Activated CD8-positive, alpha-beta T cell treated with anti-CD3 and anti-CD28 coated beads for 36 hours (primary cell): ENCODE measurements around the gene ZNF469. TPM values are rescaled to one million over a fixed set of nuclear protein-coding genes. Genes with fewer than 3 reads are reported as not detected.

Source experiments
- ATAC-seq: fragments of 200-7000 bp; cut with Tn5 transposase; one replicate; pipeline ENCODE4 v1.10.0; 2021; ENCODE audit warnings: mild to moderate bottlenecking, moderate library complexity
- CTCF ChIA-PET: fragments of 350-600 bp; sonication (Branson Sonifier 250); formaldehyde crosslinking; loops from one replicate; lab custom pipeline; 2021; ENCODE audit warnings: antibody characterized with exemption; lab: Charles Lee
- POLR2A ChIA-PET: fragments of 350-600 bp; sonication (Branson Sonifier 250); formaldehyde crosslinking; loops from one replicate; lab custom pipeline; 2021; ENCODE audit warnings: antibody characterized with exemption; lab: Charles Lee
- DNase-seq: peaks from one replicate; pipeline ENCODE4 v3.0.0-alpha.2; 2020
- H3K27ac Mint-ChIP-seq: one replicate; pipeline ENCODE4 v1.8.0; 2021; ENCODE audit warnings: mild to moderate bottlenecking, mixed read lengths
- H3K27me3 Mint-ChIP-seq: one replicate; pipeline ENCODE4 v1.8.0; 2021; ENCODE audit warnings: mixed read lengths
- H3K36me3 Mint-ChIP-seq: one replicate; pipeline ENCODE4 v1.8.0; 2021; ENCODE audit warnings: low read depth, mixed read lengths
- H3K4me1 Mint-ChIP-seq: one replicate; pipeline ENCODE4 v1.8.0; 2021; ENCODE audit warnings: low read depth, mixed read lengths
- H3K4me3 Mint-ChIP-seq: one replicate; pipeline ENCODE4 v1.8.0; 2021; ENCODE audit warnings: mild to moderate bottlenecking, moderate library complexity, mixed read lengths
- H3K9me3 Mint-ChIP-seq: one replicate; pipeline ENCODE4 v1.8.0; 2021; ENCODE audit warnings: mixed read lengths
- intact Hi-C: fragments of 100-400 bp; cut with micrococcal nuclease; formaldehyde crosslinking; loops from one replicate; pipeline ENCODE4 v1.10.0; 2022
- total RNA-seq, 2 experiments: library from RNA; stranded (reverse); gene quantifications; one replicate each; pipeline ENCODE4 v1.2.3, GENCODE V29; 2021
- TF ChIP-seq, protein P1 (sequence below): fragments of 200-600 bp; IDR thresholded peaks from one replicate; pipeline ENCODE4 v1.8.0; 2022; ENCODE audit warnings: antibody characterized with exemption, mild to moderate bottlenecking

The ZNF469 gene
- total RNA-seq, 2 experiments from 2014 or later, result 0.45 to 0.56 TPM

DNA sequence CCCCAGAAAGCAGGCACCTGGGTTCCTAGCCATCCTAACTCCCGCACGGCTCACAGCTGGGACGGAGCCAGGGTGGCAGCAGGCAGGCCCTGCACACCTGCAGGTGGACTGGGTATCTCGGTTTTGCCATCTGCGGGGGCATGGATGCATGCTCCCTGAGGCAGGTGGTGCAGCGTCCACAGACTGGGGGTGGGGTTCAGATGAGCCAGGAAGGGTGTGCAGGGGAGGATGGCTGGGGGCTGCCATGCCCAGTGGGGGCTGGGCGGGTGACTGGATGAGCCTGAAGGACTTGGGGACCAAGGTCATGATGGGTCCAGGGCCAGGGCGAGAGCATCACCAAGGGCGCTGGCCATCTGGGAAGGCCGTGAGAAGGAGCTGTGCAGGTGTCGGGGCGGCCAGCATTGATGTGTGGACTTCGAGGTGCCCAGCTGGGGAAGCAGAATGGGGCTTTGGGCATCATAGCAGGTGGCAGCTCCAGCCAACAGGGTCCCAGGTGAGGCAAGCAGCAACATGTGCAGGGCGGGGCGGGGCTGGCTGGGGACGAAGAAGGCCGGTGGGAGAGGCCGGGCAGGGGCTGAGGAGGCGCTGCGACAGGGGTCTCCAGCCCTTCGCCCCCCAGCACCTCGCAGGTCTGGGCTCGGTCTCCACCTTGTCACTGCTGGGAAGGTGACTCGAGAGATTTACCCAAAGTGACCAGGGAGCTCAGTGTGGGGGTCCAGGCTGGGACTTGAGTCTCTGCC lies 41.0 kb upstream of the ZNF469 start:
- intact Hi-C loops, result no loop called here
- ChIA-PET CTCF (no interaction called here), POLR2A (no interaction called here)
- Mint-ChIP-seq H3K4me1 (no peaks in the 10 kb centered on the region), H3K4me3 (no peak overlapping the region), H3K9me3 (no peaks in the 10 kb centered on the region), H3K27me3 (peaks cover 1% of the 10 kb centered on the region), H3K36me3 (no peaks in the 10 kb centered on the region), H3K27ac (no peak overlapping the region)
- TF ChIP-seq, protein P1, sequence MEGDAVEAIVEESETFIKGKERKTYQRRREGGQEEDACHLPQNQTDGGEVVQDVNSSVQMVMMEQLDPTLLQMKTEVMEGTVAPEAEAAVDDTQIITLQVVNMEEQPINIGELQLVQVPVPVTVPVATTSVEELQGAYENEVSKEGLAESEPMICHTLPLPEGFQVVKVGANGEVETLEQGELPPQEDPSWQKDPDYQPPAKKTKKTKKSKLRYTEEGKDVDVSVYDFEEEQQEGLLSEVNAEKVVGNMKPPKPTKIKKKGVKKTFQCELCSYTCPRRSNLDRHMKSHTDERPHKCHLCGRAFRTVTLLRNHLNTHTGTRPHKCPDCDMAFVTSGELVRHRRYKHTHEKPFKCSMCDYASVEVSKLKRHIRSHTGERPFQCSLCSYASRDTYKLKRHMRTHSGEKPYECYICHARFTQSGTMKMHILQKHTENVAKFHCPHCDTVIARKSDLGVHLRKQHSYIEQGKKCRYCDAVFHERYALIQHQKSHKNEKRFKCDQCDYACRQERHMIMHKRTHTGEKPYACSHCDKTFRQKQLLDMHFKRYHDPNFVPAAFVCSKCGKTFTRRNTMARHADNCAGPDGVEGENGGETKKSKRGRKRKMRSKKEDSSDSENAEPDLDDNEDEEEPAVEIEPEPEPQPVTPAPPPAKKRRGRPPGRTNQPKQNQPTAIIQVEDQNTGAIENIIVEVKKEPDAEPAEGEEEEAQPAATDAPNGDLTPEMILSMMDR, result no peak
- DNase-seq (no peak), ATAC-seq (no peak)

DNA sequence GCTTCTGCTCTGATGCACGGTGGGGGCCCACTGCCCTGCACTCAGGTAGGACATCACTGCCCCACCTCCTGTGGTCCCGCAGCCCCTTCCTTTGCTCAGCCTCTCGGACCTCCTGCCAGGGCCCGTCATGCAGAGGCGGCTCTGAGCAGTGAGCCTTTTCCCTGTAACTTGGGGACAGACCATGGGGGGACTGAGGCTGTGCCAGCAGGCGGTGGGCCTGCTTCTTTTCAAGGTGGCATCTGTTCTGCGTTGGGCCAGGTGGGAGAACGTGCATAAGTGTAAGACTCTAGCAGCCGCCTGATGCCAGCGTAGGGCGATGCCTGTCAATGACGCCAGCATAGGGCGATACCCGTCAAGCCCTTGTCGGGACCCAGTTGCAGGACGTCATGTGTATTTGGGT lies 40.3 kb upstream of the ZNF469 start:
- Mint-ChIP-seq H3K4me1 (no peaks in the 10 kb centered on the region), H3K27me3 (peaks cover 1% of the 10 kb centered on the region), H3K9me3 (no peaks in the 10 kb centered on the region), H3K4me3 (no peak overlapping the region), H3K27ac (no peak overlapping the region), H3K36me3 (no peaks in the 10 kb centered on the region)
- TF ChIP-seq, protein P1, result no peak
- ATAC-seq, result no peak
- CTCF ChIA-PET, result no interaction called here
- DNase-seq, result no peak
- intact Hi-C loops, result no loop called here
- POLR2A ChIA-PET, result no interaction called here

DNA sequence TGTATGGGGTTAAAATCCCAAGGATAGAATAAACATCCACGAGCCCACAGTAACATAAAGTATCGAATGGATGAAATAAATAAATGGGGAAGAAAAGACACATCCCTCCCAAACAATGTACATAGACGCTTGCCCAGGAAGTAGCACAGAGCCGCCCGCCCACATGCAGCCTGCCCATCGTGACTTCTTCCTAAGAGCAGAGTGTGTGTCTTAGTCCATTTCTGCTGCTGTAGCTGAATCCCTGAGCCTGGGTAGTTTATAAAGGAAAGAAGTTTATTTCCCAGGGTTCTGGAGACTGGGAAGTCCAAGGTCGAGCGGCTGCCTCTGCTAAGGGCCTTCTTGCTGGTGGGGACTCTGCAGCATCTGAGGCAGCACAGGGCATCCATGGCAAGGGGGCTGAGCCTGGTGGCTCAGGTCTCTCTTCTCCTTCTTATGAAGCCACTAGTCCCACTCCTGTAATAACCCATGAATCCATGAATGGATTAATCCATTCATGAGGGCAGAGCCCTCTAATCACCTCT lies 39.4 kb upstream of the ZNF469 start:
- ChIA-PET POLR2A (no interaction called here), CTCF (no interaction called here)
- ATAC-seq (no peak), DNase-seq (no peak)
- H3K27me3 Mint-ChIP-seq, result no peaks in the 10 kb centered on the region
- intact Hi-C loops, result no loop called here
- TF ChIP-seq, protein P1, result no peak
- no peaks in the 10 kb centered on the region for H3K36me3 Mint-ChIP-seq
- no peak overlapping the region for H3K4me3 Mint-ChIP-seq
- peaks cover 3% of the 10 kb centered on the region for H3K4me1 Mint-ChIP-seq
- H3K27ac Mint-ChIP-seq, result no peak overlapping the region
- H3K9me3 Mint-ChIP-seq, result no peaks in the 10 kb centered on the region

DNA sequence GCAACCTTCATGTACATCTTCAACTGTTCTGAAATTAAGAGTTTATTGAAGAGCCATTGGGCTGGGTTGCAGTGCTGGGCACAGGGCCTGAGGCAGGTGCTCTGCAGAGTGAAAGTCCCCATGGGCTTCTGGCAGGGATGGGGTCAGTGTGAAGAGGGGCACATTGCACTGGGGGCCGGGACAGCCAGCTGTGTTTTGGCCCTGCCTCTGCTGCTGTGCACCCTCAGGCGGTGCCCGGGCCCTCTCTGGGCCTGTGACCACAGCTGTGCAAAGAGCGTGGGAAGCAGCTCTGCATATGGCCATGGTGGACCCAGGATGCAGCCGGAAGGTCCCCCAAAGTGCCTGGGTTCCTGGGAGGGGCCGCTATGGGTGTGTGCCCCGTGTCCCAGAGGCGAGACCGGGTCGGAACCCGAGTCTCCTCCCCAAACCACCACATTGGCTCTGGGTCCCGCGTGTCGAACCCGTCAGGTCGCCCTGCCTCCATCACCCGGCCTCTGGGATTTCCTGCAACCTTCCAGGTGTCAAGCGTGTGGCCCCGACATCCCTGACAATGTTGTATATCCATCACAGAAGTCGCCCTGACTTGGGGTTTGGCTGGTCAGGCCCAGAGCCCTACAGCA lies 38.2 kb upstream of the ZNF469 start:
- no peaks in the 10 kb centered on the region for H3K36me3 Mint-ChIP-seq
- TF ChIP-seq, protein P1, result no peak
- no peaks in the 10 kb centered on the region for H3K27me3 Mint-ChIP-seq
- ChIA-PET CTCF (no interaction called here), POLR2A (no interaction called here)
- DNase-seq, result no peak
- ATAC-seq, result no peak
- H3K9me3 Mint-ChIP-seq, result no peaks in the 10 kb centered on the region
- intact Hi-C loops, result no loop called here
- peaks cover 3% of the 10 kb centered on the region for H3K4me1 Mint-ChIP-seq
- H3K4me3 Mint-ChIP-seq, result no peak overlapping the region
- H3K27ac Mint-ChIP-seq, result no peak overlapping the region

DNA sequence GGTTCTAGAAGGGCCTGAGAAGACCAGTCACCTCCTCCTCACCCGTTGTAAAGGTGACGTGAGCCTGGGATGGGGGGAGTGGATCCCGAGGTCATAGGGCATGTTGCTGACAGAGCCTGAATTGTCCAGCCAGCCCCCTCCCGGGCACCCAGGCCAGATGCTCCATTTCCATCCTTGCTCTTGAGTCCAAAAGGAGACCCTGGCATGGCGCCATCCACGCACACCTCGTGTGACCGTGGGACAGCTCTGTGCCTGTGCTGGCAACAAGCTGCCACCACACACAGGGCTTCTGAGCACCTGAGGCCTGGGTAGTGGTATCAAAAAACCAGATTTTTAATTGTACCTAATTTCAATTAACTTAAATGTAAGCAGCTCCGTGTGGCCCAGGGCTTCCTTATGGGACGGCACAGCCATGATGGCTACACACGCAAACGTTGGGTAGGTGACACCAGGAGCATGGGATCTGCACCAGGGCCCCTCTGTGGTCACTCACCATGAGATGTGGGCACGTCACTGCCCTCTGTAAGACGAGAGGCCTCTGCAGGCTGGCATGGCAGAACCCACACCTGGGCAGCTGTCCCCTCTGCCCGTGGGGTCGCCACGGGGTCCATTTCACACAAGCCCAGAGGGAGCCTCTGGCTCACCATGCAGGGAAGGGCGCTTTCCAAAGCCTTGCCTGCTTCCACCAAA lies 37.6 kb upstream of the ZNF469 start:
- Mint-ChIP-seq H3K27ac (no peak overlapping the region), H3K4me3 (no peak overlapping the region), H3K36me3 (no peaks in the 10 kb centered on the region), H3K4me1 (peaks cover 3% of the 10 kb centered on the region), H3K27me3 (no peaks in the 10 kb centered on the region), H3K9me3 (no peaks in the 10 kb centered on the region)
- intact Hi-C loops, result no loop called here
- TF ChIP-seq, protein P1, result no peak
- no peak for ATAC-seq
- ChIA-PET CTCF (no interaction called here), POLR2A (no interaction called here)
- DNase-seq, result no peak
